Rectal smooth muscle tissue (tissue), 1 donor: ENCODE measurements around the gene FXYD3.
"Not testable (repeated sequence)": the region's sequence is repeated elsewhere in the genome, so short reads cannot be mapped to it uniquely, and the experiment has no call there.

ENCODE experiments used
- H3K27ac ChIP-seq: one replicate; pipeline ENCODE4 v1.7.0; 2013; ENCODE audit warnings: low read depth, low read length, inconsistent platforms
- H3K27me3 ChIP-seq: one replicate; pipeline ENCODE4 v1.7.0; 2013; ENCODE audit warnings: low read length; ENCODE audit not compliant: control insufficient read depth, insufficient read depth
- H3K36me3 ChIP-seq: one replicate; pipeline ENCODE4 v1.7.0; 2013; ENCODE audit warnings: low read length; ENCODE audit not compliant: control insufficient read depth, insufficient read depth
- H3K4me1 ChIP-seq: one replicate; pipeline ENCODE4 v1.7.0; 2013; ENCODE audit warnings: low read length; ENCODE audit not compliant: control insufficient read depth, insufficient read depth
- H3K4me3 ChIP-seq: one replicate; pipeline ENCODE4 v1.7.0; 2013; ENCODE audit warnings: low read length
- H3K9ac ChIP-seq: one replicate; pipeline ENCODE4 v1.7.0; 2013; ENCODE audit warnings: low read length

FXYD3 gene

DNA sequence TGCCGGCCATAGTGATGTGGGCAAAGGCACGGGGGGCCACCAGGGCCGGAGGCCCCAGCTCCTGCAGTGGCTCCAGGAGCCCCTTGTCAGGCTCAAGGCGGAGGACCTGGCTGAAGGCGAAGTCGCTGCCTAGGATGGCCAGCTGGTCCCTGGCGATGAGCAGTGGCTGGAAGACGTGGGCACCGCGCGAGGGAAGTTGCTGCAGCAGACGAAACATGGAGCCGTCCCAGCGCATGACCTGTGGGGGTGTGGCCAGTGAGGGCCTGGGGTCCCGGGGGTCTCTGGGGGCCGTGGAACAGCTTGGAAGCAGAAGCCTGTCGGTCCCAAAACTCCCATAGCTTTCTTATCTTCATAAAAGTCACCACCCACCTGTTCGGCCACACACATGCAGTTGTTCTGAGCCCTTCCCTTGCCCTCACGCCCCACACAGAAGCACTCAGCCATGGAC lies 9.7 kb downstream of the FXYD3 start:
- Histone ChIP-seq H3K4me1 (peaks cover 7% of the 10 kb centered on the region), H3K36me3 (no peaks in the 10 kb centered on the region)

GRCh38 chr19:35125749-35126623 lies 10.4 kb downstream of the FXYD3 start:
- peaks cover 7% of the 10 kb centered on the region for H3K4me1 ChIP-seq
- no peak overlapping the region for H3K4me3 ChIP-seq
- H3K27me3 ChIP-seq = no peaks in the 10 kb centered on the region
- H3K27ac ChIP-seq = peak overlapping the region; percentile 3
- H3K36me3 ChIP-seq = no peaks in the 10 kb centered on the region
- H3K9ac ChIP-seq = no peak overlapping the region

More for the DNA sequence above, 9.7 kb downstream of the FXYD3 start:
- Histone ChIP-seq H3K27ac (no peak overlapping the region), H3K9ac (no peak overlapping the region), H3K4me3 (peak overlapping the region; percentile 92), H3K27me3 (no peaks in the 10 kb centered on the region)

DNA sequence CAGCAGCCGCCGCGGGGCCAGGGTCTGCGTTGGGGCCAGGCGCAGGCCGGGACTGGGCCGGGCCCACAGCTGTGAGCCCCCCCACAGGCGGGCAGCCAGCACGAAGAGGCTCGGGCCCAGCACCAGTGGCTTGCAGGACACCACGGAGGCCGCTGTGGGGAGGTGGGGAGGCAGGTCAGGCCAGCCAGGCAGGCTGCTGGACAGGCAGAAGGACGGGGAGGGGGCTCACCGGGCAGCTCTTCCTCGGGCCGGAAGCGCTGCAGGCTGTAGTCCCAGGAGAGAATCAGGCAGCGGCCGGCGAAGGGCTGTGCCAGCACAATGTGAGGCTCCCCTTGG lies 11.0 kb downstream of the FXYD3 start:
- Histone ChIP-seq H3K27ac (no peak overlapping the region), H3K27me3 (no peaks in the 10 kb centered on the region), H3K4me1 (peaks cover 7% of the 10 kb centered on the region), H3K4me3 (no peak overlapping the region), H3K36me3 (no peaks in the 10 kb centered on the region), H3K9ac (no peak overlapping the region)

GRCh38 chr19:35127871-35128270 lies 12.2 kb downstream of the FXYD3 start:
- Histone ChIP-seq H3K4me3 (no peak overlapping the region), H3K36me3 (no peaks in the 10 kb centered on the region), H3K9ac (no peak overlapping the region), H3K4me1 (peaks cover 7% of the 10 kb centered on the region), H3K27me3 (no peaks in the 10 kb centered on the region), H3K27ac (no peak overlapping the region)

- no peaks in the 10 kb centered on the region for H3K27me3 ChIP-seq
- no peak overlapping the region for H3K4me3 ChIP-seq
- peaks cover 7% of the 10 kb centered on the region for H3K4me1 ChIP-seq
- no peak overlapping the region for H3K27ac ChIP-seq
- H3K36me3 ChIP-seq = no peaks in the 10 kb centered on the region
- H3K9ac ChIP-seq = peak overlapping the region; percentile 3
These were observed 12.9 kb downstream of the FXYD3 start for GRCh38 chr19:35128398-35129057.

GRCh38 chr19:35129724-35130274 lies 14.2 kb downstream of the FXYD3 start:
- not testable (repeated sequence) for H3K27me3 ChIP-seq, H3K4me3 ChIP-seq, H3K36me3 ChIP-seq, H3K4me1 ChIP-seq, H3K9ac ChIP-seq, H3K27ac ChIP-seq

DNA sequence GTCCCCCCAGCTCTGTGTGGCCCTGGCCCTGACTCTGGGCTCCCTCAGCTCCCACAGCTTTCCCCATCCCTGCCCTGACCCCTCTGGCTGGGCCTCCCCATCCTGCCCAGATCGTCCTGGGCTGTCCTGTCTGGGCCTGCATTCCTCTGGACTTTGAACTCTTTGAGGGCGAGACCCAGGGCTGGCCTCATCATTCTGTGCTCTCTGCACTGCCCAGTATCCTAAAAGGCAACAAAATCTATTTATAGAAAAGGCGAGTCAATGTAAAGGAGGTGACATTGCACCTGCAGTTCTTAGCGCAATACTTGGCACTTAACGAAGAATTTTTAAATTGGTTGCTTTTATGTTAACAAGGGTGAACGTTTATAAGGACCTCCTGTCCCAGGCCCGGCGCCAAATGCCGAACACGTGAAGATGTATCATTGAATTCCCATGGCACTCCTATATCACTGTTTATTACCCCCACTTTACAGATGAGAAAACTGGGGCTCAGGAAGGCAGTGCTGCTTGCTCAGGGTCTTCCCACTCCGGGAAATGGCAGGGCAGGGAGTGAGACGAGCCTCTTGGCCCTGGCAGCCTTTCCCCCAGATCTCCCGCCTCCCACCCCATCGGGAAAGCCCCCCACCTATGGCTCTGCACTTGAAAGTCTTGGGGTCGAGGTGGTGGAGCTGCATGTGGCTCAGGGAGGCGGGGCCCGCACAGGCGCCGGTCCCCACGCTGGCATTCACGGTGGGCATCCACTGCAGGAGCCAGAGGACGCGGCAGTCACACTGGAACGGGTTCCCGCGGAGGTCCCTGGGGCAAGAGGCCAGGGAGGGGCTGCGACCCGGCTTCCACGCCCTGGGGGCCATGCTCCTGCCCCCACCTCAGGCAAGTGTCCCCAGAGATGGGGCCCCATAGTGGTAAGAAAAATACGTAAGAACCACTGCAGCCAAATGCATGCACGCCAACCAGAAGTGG lies 15.4 kb downstream of the FXYD3 start:
- no peak overlapping the region for H3K27ac ChIP-seq
- H3K9ac ChIP-seq = no peak overlapping the region
- no peaks in the 10 kb centered on the region for H3K36me3 ChIP-seq
- no peaks in the 10 kb centered on the region for H3K27me3 ChIP-seq
- no peaks in the 10 kb centered on the region for H3K4me1 ChIP-seq
- no peak overlapping the region for H3K4me3 ChIP-seq

DNA sequence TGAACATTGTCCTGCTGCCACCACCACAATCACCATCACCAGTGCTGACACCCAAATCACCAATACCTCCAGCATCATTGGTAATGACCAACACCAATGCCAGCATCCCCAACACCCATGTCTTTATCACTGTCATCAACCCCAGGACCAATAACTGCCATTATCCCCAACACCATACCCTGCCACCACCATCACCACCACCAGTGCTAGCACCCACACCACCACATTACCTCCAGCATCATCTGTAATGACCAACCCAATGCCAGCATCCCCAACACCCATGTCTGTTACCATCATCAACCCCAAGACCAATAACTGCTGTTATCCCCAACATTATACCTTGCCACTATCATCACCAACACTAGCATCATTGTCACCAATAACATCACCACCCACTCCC lies 16.6 kb downstream of the FXYD3 start:
- H3K9ac ChIP-seq = no peak overlapping the region
- no peak overlapping the region for H3K4me3 ChIP-seq
- no peaks in the 10 kb centered on the region for H3K27me3 ChIP-seq
- H3K27ac ChIP-seq = no peak overlapping the region
- no peaks in the 10 kb centered on the region for H3K36me3 ChIP-seq
- no peaks in the 10 kb centered on the region for H3K4me1 ChIP-seq

DNA sequence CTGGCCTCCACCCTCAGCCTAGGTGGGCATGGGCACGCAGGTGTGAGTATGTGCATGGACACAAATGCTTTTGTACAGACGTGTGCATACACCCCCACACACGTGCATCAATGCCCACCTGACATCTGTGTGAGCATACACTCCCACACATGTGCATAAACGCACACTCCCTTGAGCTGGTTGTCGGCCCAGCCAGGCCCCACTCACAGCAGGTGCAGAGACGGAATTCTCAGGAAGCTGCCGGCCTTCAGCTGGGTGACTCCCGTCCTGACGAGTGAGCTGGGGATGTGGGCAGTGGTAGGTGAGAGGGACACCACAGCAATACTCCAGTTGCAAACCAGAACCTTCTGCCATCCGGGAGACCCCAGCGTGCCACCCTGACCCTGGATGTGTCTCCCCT lies 18.2 kb downstream of the FXYD3 start:
- H3K27me3 ChIP-seq = no peaks in the 10 kb centered on the region
- H3K36me3 ChIP-seq = no peaks in the 10 kb centered on the region
- no peak overlapping the region for H3K9ac ChIP-seq
- H3K4me1 ChIP-seq = no peaks in the 10 kb centered on the region
- peak overlapping the region; percentile 5 for H3K4me3 ChIP-seq
- peak overlapping the region; percentile 58 for H3K27ac ChIP-seq

DNA sequence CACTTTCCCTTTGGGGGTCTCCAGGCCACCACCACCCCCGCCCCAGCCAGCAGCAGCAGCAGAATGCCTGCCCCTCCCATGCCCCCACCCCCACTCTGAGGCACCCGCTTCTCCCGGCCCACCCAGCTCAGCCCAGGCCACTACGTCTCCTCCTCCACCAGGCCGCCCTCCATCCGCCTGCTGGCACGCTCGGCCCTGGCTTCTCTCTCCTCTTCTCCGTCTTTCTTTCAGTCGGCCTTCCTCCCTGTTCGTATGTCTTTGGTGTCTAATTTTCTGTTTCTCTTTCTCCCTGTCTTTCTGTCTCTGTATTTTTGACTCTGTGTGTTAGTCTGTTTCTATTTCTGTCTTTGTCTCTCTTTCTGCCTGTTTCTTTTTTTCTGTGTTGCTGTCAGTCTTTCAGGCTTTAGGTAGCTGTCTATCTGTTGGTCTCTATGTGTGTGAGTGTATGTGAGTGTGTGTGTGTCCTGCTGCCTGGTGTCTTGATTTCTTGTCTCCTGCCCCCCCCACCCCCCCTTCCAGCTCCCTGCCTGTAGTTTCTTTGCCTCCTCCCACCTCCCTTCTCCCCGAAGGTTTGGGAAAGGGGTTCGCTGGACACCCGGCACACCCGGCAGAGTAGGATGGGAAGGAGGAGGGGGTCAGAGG lies 19.1 kb downstream of the FXYD3 start, which contains the start of gene LGI4:
LGI4 (minus strand) TSS at position 459 of the 642 bp plus-strand sequence; CDS start at position 80, 379 bp downstream.
- Histone ChIP-seq H3K4me1 (no peaks in the 10 kb centered on the region), H3K4me3 (peak within 1 kb of the TSS; percentile 21), H3K36me3 (no peaks in the 10 kb centered on the region), H3K9ac (peak within 1 kb of the TSS; percentile 36), H3K27me3 (no peaks in the 10 kb centered on the region), H3K27ac (peak within 1 kb of the TSS; percentile 58)

DNA sequence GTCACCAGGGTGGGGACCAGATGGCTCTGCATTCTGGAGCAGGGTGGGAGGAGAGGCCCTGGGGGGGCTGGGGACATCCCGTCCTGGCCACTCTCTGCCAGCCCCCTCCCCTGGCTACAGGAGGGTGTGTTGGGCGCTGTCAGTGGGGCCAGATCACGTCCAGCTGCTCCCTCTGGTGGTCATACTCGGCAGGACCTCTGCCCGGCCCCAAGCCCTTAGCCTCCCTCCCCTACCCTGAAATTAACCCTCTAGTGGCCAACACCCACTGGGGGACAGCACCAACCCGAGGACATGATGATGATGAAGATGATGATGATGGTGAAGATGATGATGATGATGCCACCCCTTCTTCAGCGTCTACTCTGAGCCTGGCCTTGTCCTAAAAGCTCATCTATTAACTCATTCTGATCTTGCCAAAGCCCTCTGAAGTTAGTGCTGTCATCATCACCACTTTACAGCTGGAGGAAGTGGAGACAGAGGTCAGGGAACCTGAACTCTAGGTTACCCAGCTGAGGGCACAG lies 19.8 kb downstream of the FXYD3 start:
- Histone ChIP-seq H3K27ac (peak overlapping the region; percentile 58), H3K4me3 (peak overlapping the region; percentile 21), H3K27me3 (no peaks in the 10 kb centered on the region), H3K36me3 (no peaks in the 10 kb centered on the region), H3K4me1 (no peaks in the 10 kb centered on the region), H3K9ac (no peak overlapping the region)
